GM13976 (cell line): ENCODE results near the gene CFAP54.

Source experiments
- DNase-seq: peaks from one replicate; pipeline ENCODE4 v3.0.0; 2012; ENCODE audit warnings: low spot score
- in situ Hi-C: fragments of 300-500 bp; cut with MboI; formaldehyde crosslinking; loops from one replicate; pipeline ENCODE4 v1.12.0; 2022; ENCODE audit warnings: low sequenced_read_pairs, mixed read lengths, inconsistent platforms; ENCODE audit not compliant: unreplicated experiment
- TF ChIP-seq, protein P1 (sequence below): IDR thresholded peaks from 2 replicates; pipeline ENCODE4 v1.5.1; 2012; ENCODE audit warnings: borderline replicate concordance, mild to moderate bottlenecking; ENCODE audit not compliant: insufficient read depth; ENCODE audit errors: extremely low read depth, missing control alignments, control extremely low read depth

The CFAP54 gene

DNA sequence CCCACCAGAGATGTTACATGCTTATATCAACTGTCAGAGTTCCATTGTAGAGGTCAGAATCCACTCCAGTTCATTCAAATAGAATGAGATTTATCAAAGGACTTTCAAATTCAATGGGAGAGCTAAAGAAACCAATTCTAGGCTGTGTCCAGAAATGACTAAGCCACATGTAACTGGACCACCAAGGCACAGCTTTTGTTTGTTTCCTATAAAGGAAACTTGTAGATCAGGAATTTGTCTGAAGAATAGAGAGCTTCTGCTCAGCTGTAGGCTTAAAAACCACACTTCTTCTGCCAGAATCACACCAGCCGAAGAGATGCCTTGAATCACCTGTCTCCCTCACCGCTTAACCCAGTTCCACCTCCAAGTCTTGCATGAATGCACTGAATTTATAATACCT is 283.7 kb downstream of the CFAP54 start:
- in situ Hi-C loops = no loop called here
- DNase-seq = no peak
- TF ChIP-seq, protein P1, sequence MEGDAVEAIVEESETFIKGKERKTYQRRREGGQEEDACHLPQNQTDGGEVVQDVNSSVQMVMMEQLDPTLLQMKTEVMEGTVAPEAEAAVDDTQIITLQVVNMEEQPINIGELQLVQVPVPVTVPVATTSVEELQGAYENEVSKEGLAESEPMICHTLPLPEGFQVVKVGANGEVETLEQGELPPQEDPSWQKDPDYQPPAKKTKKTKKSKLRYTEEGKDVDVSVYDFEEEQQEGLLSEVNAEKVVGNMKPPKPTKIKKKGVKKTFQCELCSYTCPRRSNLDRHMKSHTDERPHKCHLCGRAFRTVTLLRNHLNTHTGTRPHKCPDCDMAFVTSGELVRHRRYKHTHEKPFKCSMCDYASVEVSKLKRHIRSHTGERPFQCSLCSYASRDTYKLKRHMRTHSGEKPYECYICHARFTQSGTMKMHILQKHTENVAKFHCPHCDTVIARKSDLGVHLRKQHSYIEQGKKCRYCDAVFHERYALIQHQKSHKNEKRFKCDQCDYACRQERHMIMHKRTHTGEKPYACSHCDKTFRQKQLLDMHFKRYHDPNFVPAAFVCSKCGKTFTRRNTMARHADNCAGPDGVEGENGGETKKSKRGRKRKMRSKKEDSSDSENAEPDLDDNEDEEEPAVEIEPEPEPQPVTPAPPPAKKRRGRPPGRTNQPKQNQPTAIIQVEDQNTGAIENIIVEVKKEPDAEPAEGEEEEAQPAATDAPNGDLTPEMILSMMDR = no peak

DNA sequence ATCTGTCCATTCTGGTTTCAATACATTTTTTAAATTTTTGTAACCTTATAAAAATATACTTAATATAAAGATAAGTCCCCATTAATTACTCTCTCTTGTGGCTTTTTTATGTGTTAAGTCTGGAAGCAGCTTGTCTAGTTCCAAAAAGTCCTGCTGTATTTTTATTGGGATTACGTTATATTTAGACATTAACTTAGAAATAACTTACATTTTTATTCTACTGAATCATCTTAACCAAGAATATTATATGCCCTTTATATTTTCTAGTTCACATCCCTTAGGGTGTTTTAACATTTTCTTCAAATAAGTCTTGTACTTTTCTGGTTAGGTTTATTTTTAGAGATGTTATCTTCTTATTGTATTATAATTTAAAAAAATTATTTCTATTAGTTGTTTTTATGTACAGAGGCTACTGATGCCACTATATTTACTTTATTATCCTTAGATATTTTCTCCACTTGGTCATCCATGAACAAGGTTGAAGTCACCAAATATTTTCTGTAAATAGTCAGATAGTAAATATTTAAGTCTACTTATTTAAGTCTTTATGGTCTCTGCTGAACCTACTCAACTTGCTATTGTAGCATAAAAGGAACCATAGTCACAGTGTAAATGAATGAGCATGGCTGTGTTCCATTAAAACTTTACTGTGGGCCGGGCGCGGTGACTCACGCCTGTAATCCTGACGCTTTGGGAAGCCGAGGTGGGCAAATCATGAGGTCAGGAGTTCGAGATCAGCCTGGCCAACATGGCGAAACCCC is 285.3 kb downstream of the CFAP54 start:
- no peak for DNase-seq
- TF ChIP-seq, protein P1 = no peak
- in situ Hi-C loops = no loop called here

GRCh38 chr12:96776908-96777307 is 287.5 kb downstream of the CFAP54 start:
- in situ Hi-C loops = no loop called here
- no peak for DNase-seq
- TF ChIP-seq, protein P1 = no peak

DNA sequence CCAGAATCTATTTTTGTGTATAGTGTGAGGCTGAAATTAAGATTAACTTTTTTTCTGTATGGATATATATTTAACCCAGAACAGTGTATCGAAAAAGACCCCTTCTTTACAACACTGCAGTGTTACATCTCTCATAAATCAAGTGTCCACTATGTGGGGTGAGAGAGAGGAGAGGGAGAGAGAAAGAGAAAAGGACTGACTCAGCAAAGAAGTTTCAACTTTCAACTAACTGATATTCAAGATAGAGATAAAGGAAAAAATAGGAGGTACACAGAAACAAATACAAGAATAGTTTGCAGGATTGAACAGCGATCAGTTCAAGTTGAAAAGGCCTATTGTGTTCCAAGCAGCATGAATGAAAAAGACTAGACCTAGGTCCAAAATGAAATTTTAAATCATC is 291.0 kb downstream of the CFAP54 start:
- in situ Hi-C loops = no loop called here
- TF ChIP-seq, protein P1 = no peak
- DNase-seq = no peak

GRCh38 chr12:96786791-96787190 is 297.4 kb downstream of the CFAP54 start:
- in situ Hi-C loops = no loop called here
- DNase-seq = no peak
- TF ChIP-seq, protein P1 = no peak

- in situ Hi-C loops = no loop called here
- TF ChIP-seq, protein P1 = no peak
- no peak for DNase-seq
Measured at GRCh38 chr12:96803969-96804368, 314.6 kb downstream of the CFAP54 start.
